Neural cell (in vitro differentiated cells): ENCODE measurements around the gene TTC8.

ENCODE experiments used
- EZH2 ChIP-seq: fragments of 200-600, 300-800 bp; shearing (Covaris generic), sonication (generic); IDR thresholded peaks from 2 replicates; pipeline ENCODE4 v1.6.1; 2014; ENCODE audit warnings: antibody characterized with exemption, low read length, borderline replicate concordance, mild to moderate bottlenecking; ENCODE audit not compliant: insufficient read depth, poor library complexity, severe bottlenecking
- MXI1 ChIP-seq: fragments of 450-650 bp; conservative IDR thresholded peaks from 2 replicates; pipeline ENCODE4 v1.6.1; 2014; ENCODE audit warnings: antibody characterized with exemption, mild to moderate bottlenecking; ENCODE audit not compliant: poor library complexity, severe bottlenecking
- RAD21 ChIP-seq: fragments of 450-650 bp; conservative IDR thresholded peaks from 2 replicates; pipeline ENCODE4 v1.6.1; 2014; ENCODE audit warnings: antibody characterized with exemption, mild to moderate bottlenecking, moderate library complexity
- TAF1 ChIP-seq: IDR thresholded peaks from 2 replicates; pipeline ENCODE4 v1.6.1; 2012; ENCODE audit warnings: low read depth
- TF ChIP-seq, protein P1 (sequence below): fragments of 450-650 bp; IDR thresholded peaks from 2 replicates; pipeline ENCODE4 v1.5.1; 2014; ENCODE audit warnings: antibody characterized with exemption, mild to moderate bottlenecking, moderate library complexity; ENCODE audit not compliant: poor library complexity, severe bottlenecking
- TF ChIP-seq, protein P2 (sequence below): IDR thresholded peaks from 2 replicates; pipeline ENCODE4 v1.6.1; 2012; ENCODE audit warnings: borderline replicate concordance

DNA sequence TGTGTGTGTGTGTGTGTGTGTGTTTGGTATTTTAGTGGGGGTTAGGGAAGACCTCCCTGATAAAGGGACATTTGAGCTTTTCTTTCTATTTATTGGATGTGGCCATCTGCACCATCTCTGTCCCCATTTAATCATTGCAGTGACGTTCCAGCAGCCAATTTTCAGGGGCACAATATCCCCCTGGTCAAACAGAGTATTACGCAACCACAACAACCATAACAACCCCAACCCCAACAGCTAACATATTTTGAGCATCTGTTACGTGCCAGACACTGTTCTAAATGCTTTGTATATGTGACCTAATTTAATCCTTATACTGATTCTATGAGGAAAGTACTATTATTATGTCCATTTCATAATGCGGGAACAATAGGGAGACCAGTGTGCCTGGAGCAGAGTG, 87.4 kb downstream of the TTC8 start:
- TF ChIP-seq, protein P1, sequence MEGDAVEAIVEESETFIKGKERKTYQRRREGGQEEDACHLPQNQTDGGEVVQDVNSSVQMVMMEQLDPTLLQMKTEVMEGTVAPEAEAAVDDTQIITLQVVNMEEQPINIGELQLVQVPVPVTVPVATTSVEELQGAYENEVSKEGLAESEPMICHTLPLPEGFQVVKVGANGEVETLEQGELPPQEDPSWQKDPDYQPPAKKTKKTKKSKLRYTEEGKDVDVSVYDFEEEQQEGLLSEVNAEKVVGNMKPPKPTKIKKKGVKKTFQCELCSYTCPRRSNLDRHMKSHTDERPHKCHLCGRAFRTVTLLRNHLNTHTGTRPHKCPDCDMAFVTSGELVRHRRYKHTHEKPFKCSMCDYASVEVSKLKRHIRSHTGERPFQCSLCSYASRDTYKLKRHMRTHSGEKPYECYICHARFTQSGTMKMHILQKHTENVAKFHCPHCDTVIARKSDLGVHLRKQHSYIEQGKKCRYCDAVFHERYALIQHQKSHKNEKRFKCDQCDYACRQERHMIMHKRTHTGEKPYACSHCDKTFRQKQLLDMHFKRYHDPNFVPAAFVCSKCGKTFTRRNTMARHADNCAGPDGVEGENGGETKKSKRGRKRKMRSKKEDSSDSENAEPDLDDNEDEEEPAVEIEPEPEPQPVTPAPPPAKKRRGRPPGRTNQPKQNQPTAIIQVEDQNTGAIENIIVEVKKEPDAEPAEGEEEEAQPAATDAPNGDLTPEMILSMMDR = no peak
- TF ChIP-seq RAD21 (no peak), EZH2 (no peak), MXI1 (no peak), TAF1 (no peak)
- TF ChIP-seq, protein P2, sequence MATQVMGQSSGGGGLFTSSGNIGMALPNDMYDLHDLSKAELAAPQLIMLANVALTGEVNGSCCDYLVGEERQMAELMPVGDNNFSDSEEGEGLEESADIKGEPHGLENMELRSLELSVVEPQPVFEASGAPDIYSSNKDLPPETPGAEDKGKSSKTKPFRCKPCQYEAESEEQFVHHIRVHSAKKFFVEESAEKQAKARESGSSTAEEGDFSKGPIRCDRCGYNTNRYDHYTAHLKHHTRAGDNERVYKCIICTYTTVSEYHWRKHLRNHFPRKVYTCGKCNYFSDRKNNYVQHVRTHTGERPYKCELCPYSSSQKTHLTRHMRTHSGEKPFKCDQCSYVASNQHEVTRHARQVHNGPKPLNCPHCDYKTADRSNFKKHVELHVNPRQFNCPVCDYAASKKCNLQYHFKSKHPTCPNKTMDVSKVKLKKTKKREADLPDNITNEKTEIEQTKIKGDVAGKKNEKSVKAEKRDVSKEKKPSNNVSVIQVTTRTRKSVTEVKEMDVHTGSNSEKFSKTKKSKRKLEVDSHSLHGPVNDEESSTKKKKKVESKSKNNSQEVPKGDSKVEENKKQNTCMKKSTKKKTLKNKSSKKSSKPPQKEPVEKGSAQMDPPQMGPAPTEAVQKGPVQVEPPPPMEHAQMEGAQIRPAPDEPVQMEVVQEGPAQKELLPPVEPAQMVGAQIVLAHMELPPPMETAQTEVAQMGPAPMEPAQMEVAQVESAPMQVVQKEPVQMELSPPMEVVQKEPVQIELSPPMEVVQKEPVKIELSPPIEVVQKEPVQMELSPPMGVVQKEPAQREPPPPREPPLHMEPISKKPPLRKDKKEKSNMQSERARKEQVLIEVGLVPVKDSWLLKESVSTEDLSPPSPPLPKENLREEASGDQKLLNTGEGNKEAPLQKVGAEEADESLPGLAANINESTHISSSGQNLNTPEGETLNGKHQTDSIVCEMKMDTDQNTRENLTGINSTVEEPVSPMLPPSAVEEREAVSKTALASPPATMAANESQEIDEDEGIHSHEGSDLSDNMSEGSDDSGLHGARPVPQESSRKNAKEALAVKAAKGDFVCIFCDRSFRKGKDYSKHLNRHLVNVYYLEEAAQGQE = no peak
